ENCODE data around the gene FAM53A. TPM values are rescaled to one million over a fixed set of nuclear protein-coding genes. Genes with fewer than 3 reads are reported as not detected.

FAM53A gene
- total RNA-seq, 2 experiments from 2014 or later = 1.4 to 1.8 TPM

- intact Hi-C loops (cut with micrococcal nuclease; ENCODE audit: unreplicated experiment) = no loop called here
- 0 out of 2 replicates have a peak, but pooled peaks cover 4% of the 10 kb centered on the region for H3K9me3 ChIP-seq (ENCODE audit: low read length)
- no peaks in the 10 kb centered on the region for H3K79me2 ChIP-seq (ENCODE audit: insufficient read depth, low read depth, low read length)
- no peaks in the 10 kb centered on the region for H3K9me2 ChIP-seq (ENCODE audit: insufficient read depth, low read length)
- ChIA-PET CTCF (ENCODE audit: unreplicated experiment) (no interaction called here), POLR2A (interaction anchor here (0.6 kb wide), 1 partner anchor 1127 kb away, joined by 3 read pairs; no protein-coding TSS in a partner anchor)
- H3K4me3 ChIP-seq (ENCODE audit: low read depth, low read length, poor library complexity, severe bottlenecking) = no peak overlapping the region
- no peak overlapping the region for H3K4me2 ChIP-seq (ENCODE audit: low read length)
- H2AFZ ChIP-seq (ENCODE audit: low read length) = no peak overlapping the region
- no peaks in the 10 kb centered on the region for H4K20me1 ChIP-seq (ENCODE audit: insufficient read depth, low read length)
- no peaks in the 10 kb centered on the region for H3K36me3 ChIP-seq (ENCODE audit: insufficient read depth, low read length)
- no TSS peak for BruUV-seq (replicated peaks)
- no peak for TF ChIP-seq EZH2phosphoT487 (IDR thresholded peaks at IDR 0.05; ENCODE audit: borderline replicate concordance, low read depth, low read length)
- TF ChIP-seq, protein P1, sequence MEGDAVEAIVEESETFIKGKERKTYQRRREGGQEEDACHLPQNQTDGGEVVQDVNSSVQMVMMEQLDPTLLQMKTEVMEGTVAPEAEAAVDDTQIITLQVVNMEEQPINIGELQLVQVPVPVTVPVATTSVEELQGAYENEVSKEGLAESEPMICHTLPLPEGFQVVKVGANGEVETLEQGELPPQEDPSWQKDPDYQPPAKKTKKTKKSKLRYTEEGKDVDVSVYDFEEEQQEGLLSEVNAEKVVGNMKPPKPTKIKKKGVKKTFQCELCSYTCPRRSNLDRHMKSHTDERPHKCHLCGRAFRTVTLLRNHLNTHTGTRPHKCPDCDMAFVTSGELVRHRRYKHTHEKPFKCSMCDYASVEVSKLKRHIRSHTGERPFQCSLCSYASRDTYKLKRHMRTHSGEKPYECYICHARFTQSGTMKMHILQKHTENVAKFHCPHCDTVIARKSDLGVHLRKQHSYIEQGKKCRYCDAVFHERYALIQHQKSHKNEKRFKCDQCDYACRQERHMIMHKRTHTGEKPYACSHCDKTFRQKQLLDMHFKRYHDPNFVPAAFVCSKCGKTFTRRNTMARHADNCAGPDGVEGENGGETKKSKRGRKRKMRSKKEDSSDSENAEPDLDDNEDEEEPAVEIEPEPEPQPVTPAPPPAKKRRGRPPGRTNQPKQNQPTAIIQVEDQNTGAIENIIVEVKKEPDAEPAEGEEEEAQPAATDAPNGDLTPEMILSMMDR (conservative IDR thresholded peaks at IDR 0.05; ENCODE audit: low read length) = no peak
- H3K4me1 ChIP-seq (ENCODE audit: insufficient read depth, low read length, poor library complexity, severe bottlenecking) = no peaks in the 10 kb centered on the region
- no peak for DNase-seq (ENCODE audit: low spot score)
- no peak overlapping the region for H3K27ac ChIP-seq (ENCODE audit: low read depth, low read length, poor library complexity, severe bottlenecking)
Observed at GRCh38 chr4:1592068-1592708, 91.9 kb downstream of the FAM53A start.

GRCh38 chr4:1591107-1591506 is 93.0 kb downstream of the FAM53A start:
- ChIA-PET POLR2A (no interaction called here), CTCF (ENCODE audit: unreplicated experiment) (no interaction called here)
- Histone ChIP-seq H2AFZ (ENCODE audit: low read length) (no peak overlapping the region), H4K20me1 (ENCODE audit: insufficient read depth, low read length) (no peaks in the 10 kb centered on the region), H3K36me3 (ENCODE audit: insufficient read depth, low read length) (no peaks in the 10 kb centered on the region), H3K4me1 (ENCODE audit: insufficient read depth, low read length, poor library complexity, severe bottlenecking) (no peaks in the 10 kb centered on the region), H3K9me3 (ENCODE audit: low read length) (0 out of 2 replicates have a peak, but pooled peaks cover 4% of the 10 kb centered on the region), H3K79me2 (ENCODE audit: insufficient read depth, low read depth, low read length) (no peaks in the 10 kb centered on the region), H3K4me3 (ENCODE audit: low read depth, low read length, poor library complexity, severe bottlenecking) (no peak overlapping the region), H3K4me2 (ENCODE audit: low read length) (no peak overlapping the region), H3K27ac (ENCODE audit: low read depth, low read length, poor library complexity, severe bottlenecking) (no peak overlapping the region), H3K9me2 (ENCODE audit: insufficient read depth, low read length) (no peaks in the 10 kb centered on the region)
- TF ChIP-seq, protein P1 (conservative IDR thresholded peaks at IDR 0.05; ENCODE audit: low read length) = no peak
- no peak for TF ChIP-seq EZH2phosphoT487 (IDR thresholded peaks at IDR 0.05; ENCODE audit: borderline replicate concordance, low read depth, low read length)
- intact Hi-C loops (cut with micrococcal nuclease; ENCODE audit: unreplicated experiment) = no loop called here
- DNase-seq (ENCODE audit: low spot score) = no peak
- BruUV-seq (replicated peaks) = no TSS peak

DNA sequence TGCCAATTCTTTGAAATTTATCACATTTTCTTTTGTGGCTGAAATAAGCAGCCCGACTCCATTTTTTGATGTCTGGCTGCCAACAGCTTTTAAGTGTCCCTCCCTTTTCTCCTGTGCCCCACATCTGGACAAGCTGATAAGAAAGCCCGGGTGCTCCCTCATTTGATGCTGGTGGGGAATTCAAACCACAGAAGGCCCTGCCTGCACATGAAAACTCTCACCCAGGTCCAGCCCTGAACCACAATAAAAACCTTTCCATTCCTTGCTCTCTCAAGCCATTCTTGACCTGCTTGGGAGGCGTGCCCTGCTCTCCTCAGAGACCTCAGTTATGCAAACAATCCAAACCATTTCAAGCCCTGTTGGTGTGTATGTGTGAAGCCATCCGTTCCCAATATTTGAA is 93.9 kb downstream of the FAM53A start:
- H2AFZ ChIP-seq (ENCODE audit: low read length) = no peak overlapping the region
- TF ChIP-seq, protein P1 (conservative IDR thresholded peaks at IDR 0.05; ENCODE audit: low read length) = no peak
- no peak for TF ChIP-seq EZH2phosphoT487 (IDR thresholded peaks at IDR 0.05; ENCODE audit: borderline replicate concordance, low read depth, low read length)
- H3K9me3 ChIP-seq (ENCODE audit: low read length) = 0 out of 2 replicates have a peak, but pooled peaks cover 4% of the 10 kb centered on the region
- BruUV-seq (replicated peaks) = no TSS peak
- intact Hi-C loops (cut with micrococcal nuclease; ENCODE audit: unreplicated experiment) = no loop called here
- DNase-seq (ENCODE audit: low spot score) = no peak
- no peaks in the 10 kb centered on the region for H3K79me2 ChIP-seq (ENCODE audit: insufficient read depth, low read depth, low read length)
- H3K36me3 ChIP-seq (ENCODE audit: insufficient read depth, low read length) = no peaks in the 10 kb centered on the region
- H3K27ac ChIP-seq (ENCODE audit: low read depth, low read length, poor library complexity, severe bottlenecking) = no peak overlapping the region
- no peaks in the 10 kb centered on the region for H3K9me2 ChIP-seq (ENCODE audit: insufficient read depth, low read length)
- H3K4me3 ChIP-seq (ENCODE audit: low read depth, low read length, poor library complexity, severe bottlenecking) = no peak overlapping the region
- ChIA-PET POLR2A (no interaction called here), CTCF (ENCODE audit: unreplicated experiment) (no interaction called here)
- H4K20me1 ChIP-seq (ENCODE audit: insufficient read depth, low read length) = no peaks in the 10 kb centered on the region
- H3K4me2 ChIP-seq (ENCODE audit: low read length) = no peak overlapping the region
- no peaks in the 10 kb centered on the region for H3K4me1 ChIP-seq (ENCODE audit: insufficient read depth, low read length, poor library complexity, severe bottlenecking)
